ENCODE data around the gene TRPC4.

TRPC4 gene

GRCh38 chr13:37686501-37686900 lies 183.1 kb downstream of the TRPC4 start:
- TF ChIP-seq EP300 (IDR thresholded peaks at IDR 0.05; ENCODE audit: borderline replicate concordance): no peak
- TF ChIP-seq EGR1 (IDR thresholded peaks at IDR 0.05): no peak
- no peak for TF ChIP-seq TAF1 (IDR thresholded peaks at IDR 0.05; ENCODE audit: low read depth)
- no peak for TF ChIP-seq TEAD4 (IDR thresholded peaks at IDR 0.05)
- no peak for TF ChIP-seq REST (IDR thresholded peaks at IDR 0.05; ENCODE audit: low read depth)
- no peak for TF ChIP-seq YY1 (IDR thresholded peaks at IDR 0.05; ENCODE audit: low read depth)
- no peak for TF ChIP-seq CREB1 (IDR thresholded peaks at IDR 0.05; ENCODE audit: low read depth)
- TF ChIP-seq, protein P1, sequence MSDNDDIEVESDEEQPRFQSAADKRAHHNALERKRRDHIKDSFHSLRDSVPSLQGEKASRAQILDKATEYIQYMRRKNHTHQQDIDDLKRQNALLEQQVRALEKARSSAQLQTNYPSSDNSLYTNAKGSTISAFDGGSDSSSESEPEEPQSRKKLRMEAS (IDR thresholded peaks at IDR 0.05): no peak
- TF ChIP-seq, protein P2, sequence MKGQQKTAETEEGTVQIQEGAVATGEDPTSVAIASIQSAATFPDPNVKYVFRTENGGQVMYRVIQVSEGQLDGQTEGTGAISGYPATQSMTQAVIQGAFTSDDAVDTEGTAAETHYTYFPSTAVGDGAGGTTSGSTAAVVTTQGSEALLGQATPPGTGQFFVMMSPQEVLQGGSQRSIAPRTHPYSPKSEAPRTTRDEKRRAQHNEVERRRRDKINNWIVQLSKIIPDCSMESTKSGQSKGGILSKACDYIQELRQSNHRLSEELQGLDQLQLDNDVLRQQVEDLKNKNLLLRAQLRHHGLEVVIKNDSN (IDR thresholded peaks at IDR 0.05): no peak
- no peak for TF ChIP-seq CEBPB (IDR thresholded peaks at IDR 0.05)
- TF ChIP-seq RAD21 (IDR thresholded peaks at IDR 0.05; ENCODE audit: low read depth): no peak
- TF ChIP-seq FOXM1 (IDR thresholded peaks at IDR 0.05; ENCODE audit: borderline replicate concordance, low read depth): no peak

DNA sequence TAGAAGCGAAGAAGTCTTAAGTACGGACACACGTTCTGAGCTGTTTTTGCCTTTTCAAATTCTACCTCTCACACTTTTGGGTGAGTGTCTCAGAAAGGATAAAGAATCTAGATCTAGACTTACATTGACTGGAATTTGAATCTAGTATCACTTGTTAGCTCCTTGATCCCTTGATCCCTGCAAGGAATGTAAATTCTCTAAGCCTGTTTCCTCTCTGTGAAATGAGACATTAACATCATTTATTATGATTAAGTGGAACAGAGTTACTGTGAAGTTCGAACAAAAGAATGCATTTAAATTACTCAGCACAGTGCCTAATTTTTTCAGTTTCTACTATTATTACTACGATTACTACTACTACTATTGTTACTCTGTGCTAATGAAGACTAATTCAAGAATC lies 184.4 kb downstream of the TRPC4 start:
- TF ChIP-seq EP300 (IDR thresholded peaks at IDR 0.05; ENCODE audit: borderline replicate concordance) (no peak), TEAD4 (IDR thresholded peaks at IDR 0.05) (no peak), EGR1 (IDR thresholded peaks at IDR 0.05) (no peak), FOXM1 (IDR thresholded peaks at IDR 0.05; ENCODE audit: borderline replicate concordance, low read depth) (no peak), REST (IDR thresholded peaks at IDR 0.05; ENCODE audit: low read depth) (no peak), CEBPB (IDR thresholded peaks at IDR 0.05) (no peak), TAF1 (IDR thresholded peaks at IDR 0.05; ENCODE audit: low read depth) (no peak), RAD21 (IDR thresholded peaks at IDR 0.05; ENCODE audit: low read depth) (no peak)
- TF ChIP-seq, protein P1 (IDR thresholded peaks at IDR 0.05): no peak
- TF ChIP-seq, protein P2 (IDR thresholded peaks at IDR 0.05): no peak

GRCh38 chr13:37682496-37682895 lies 187.1 kb downstream of the TRPC4 start:
- TF ChIP-seq YY1 (IDR thresholded peaks at IDR 0.05; ENCODE audit: low read depth) (no peak), TAF1 (IDR thresholded peaks at IDR 0.05; ENCODE audit: low read depth) (no peak), NFIC (IDR thresholded peaks at IDR 0.05) (no peak), RAD21 (IDR thresholded peaks at IDR 0.05; ENCODE audit: low read depth) (no peak), EGR1 (IDR thresholded peaks at IDR 0.05) (no peak), FOXM1 (IDR thresholded peaks at IDR 0.05; ENCODE audit: borderline replicate concordance, low read depth) (no peak), CREB1 (IDR thresholded peaks at IDR 0.05; ENCODE audit: low read depth) (no peak), ZBTB7A (IDR thresholded peaks at IDR 0.05; ENCODE audit: low read depth) (no peak), TCF12 (IDR thresholded peaks at IDR 0.05; ENCODE audit: low read depth) (no peak), CEBPB (IDR thresholded peaks at IDR 0.05) (no peak), EP300 (IDR thresholded peaks at IDR 0.05; ENCODE audit: borderline replicate concordance) (no peak)
- TF ChIP-seq, protein P1 (IDR thresholded peaks at IDR 0.05): no peak
- TF ChIP-seq, protein P2 (IDR thresholded peaks at IDR 0.05): no peak

DNA sequence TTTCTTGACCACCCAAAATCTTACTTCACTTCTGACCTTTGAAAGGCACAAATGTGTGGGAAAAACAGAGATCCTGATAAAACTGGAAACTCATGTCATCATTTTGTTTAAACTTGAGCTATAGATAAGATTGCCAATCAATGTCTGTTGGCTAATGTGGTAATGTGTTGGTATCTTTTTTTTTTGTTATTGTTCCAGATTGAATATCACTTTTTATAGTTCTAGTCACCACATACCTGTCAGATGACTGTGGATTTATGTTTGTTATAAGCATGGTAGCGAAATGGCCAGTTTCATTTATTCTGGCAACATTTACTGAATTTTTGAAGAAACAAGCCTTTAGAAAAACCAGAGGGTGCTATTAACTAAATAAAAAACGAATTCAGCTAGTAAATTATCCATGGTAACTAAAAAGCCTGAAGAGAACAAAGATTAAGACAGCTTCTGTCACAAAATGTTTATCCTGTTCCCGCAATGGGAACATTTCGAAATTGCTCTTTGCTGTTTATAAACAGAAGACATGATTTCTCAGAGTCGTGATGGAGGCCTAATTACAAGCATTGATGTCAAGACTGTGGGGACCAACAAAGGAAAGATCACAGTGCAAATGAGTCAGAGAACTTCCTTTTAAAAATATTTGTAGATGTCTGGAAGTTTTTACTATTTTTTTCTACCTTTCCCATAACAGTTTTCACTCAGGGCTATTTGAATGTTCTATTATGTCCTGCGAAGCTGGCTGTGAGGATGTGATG lies 188.1 kb downstream of the TRPC4 start:
- no peak for TF ChIP-seq EGR1 (IDR thresholded peaks at IDR 0.05)
- TF ChIP-seq, protein P1 (IDR thresholded peaks at IDR 0.05): no peak
- no peak for TF ChIP-seq ZBTB7A (IDR thresholded peaks at IDR 0.05; ENCODE audit: low read depth)
- TF ChIP-seq REST (IDR thresholded peaks at IDR 0.05; ENCODE audit: low read depth): no peak
- TF ChIP-seq TEAD4 (IDR thresholded peaks at IDR 0.05): no peak
- no peak for TF ChIP-seq TAF1 (IDR thresholded peaks at IDR 0.05; ENCODE audit: low read depth)
- TF ChIP-seq CEBPB (IDR thresholded peaks at IDR 0.05): no peak
- no peak for TF ChIP-seq FOXM1 (IDR thresholded peaks at IDR 0.05; ENCODE audit: borderline replicate concordance, low read depth)
- TF ChIP-seq RAD21 (IDR thresholded peaks at IDR 0.05; ENCODE audit: low read depth): no peak
- no peak for TF ChIP-seq NFIC (IDR thresholded peaks at IDR 0.05)
- TF ChIP-seq CREB1 (IDR thresholded peaks at IDR 0.05; ENCODE audit: low read depth): no peak
- no peak for TF ChIP-seq YY1 (IDR thresholded peaks at IDR 0.05; ENCODE audit: low read depth)
- TF ChIP-seq, protein P2 (IDR thresholded peaks at IDR 0.05): no peak
- TF ChIP-seq EP300 (IDR thresholded peaks at IDR 0.05; ENCODE audit: borderline replicate concordance): no peak
- TF ChIP-seq TCF12 (IDR thresholded peaks at IDR 0.05; ENCODE audit: low read depth): no peak
